GM18498 (cell line): ENCODE measurements around the gene ADAMTSL3.

Experiments used
- ATAC-seq: cut with Tn5 transposase; IDR thresholded peaks from one replicate; pipeline ENCODE4 v1.9.1; 2021; ENCODE audit warnings: mild to moderate bottlenecking, moderate library complexity; ENCODE audit not compliant: unreplicated experiment

ADAMTSL3 gene, protein sequence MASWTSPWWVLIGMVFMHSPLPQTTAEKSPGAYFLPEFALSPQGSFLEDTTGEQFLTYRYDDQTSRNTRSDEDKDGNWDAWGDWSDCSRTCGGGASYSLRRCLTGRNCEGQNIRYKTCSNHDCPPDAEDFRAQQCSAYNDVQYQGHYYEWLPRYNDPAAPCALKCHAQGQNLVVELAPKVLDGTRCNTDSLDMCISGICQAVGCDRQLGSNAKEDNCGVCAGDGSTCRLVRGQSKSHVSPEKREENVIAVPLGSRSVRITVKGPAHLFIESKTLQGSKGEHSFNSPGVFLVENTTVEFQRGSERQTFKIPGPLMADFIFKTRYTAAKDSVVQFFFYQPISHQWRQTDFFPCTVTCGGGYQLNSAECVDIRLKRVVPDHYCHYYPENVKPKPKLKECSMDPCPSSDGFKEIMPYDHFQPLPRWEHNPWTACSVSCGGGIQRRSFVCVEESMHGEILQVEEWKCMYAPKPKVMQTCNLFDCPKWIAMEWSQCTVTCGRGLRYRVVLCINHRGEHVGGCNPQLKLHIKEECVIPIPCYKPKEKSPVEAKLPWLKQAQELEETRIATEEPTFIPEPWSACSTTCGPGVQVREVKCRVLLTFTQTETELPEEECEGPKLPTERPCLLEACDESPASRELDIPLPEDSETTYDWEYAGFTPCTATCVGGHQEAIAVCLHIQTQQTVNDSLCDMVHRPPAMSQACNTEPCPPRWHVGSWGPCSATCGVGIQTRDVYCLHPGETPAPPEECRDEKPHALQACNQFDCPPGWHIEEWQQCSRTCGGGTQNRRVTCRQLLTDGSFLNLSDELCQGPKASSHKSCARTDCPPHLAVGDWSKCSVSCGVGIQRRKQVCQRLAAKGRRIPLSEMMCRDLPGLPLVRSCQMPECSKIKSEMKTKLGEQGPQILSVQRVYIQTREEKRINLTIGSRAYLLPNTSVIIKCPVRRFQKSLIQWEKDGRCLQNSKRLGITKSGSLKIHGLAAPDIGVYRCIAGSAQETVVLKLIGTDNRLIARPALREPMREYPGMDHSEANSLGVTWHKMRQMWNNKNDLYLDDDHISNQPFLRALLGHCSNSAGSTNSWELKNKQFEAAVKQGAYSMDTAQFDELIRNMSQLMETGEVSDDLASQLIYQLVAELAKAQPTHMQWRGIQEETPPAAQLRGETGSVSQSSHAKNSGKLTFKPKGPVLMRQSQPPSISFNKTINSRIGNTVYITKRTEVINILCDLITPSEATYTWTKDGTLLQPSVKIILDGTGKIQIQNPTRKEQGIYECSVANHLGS (N-terminal part only)

DNA sequence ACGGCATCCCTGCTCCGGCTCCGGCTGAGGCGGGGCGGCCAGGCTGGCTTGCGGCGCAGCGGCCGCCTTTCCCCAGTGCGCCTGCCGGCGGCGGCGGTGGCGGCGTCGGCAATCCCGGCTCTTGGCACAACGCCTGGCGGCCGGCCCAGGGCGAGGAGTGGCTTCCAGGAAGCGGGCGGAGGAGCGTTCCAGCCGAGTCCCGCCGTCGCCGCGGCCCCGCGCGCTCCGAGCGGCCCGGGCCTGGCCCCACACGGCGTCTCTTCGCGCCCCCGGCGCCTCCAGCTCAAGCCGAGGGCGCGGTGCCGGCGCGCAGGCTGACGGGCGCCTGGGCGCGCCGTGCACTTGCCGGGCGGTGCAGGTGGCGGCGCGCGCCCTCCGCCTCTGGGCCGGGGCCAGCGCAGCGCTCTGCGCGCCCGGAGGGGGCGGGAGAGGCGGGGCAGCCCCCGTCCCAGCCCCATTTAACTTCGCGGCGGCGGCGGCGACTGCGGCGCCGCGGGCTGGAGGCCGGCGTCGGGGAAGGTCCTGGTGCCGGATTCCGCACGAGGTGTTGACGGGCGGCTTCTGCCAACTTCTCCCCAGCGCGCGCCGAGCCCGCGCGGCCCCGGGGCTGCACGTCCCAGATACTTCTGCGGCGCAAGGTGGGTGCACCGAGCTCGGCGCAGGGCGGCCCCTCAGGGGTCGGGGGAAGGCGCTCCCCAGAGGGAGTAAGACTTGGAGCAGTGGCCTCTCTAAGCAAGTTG is at the start of gene ADAMTSL3:
Gene ADAMTSL3, plus strand, starts transcription at position 485 of the 740 bp plus-strand sequence. CDS start 1,639 bp downstream, outside the sequence.
- ATAC-seq = no peak

GRCh38 chr15:83604549-83604948 is 49.4 kb upstream of the ADAMTSL3 start:
- ATAC-seq = no peak

GRCh38 chr15:83605111-83605945 is 48.6 kb upstream of the ADAMTSL3 start:
- ATAC-seq = no peak

GRCh38 chr15:83610132-83610531 is 43.8 kb upstream of the ADAMTSL3 start:
- ATAC-seq = no peak

GRCh38 chr15:83610901-83611685 is 42.8 kb upstream of the ADAMTSL3 start:
- no peak for ATAC-seq

- no peak for ATAC-seq
These were observed 41.7 kb upstream of the ADAMTSL3 start for GRCh38 chr15:83612226-83612625.

- no peak for ATAC-seq
These were observed 40.9 kb upstream of the ADAMTSL3 start for GRCh38 chr15:83612898-83613635.

DNA sequence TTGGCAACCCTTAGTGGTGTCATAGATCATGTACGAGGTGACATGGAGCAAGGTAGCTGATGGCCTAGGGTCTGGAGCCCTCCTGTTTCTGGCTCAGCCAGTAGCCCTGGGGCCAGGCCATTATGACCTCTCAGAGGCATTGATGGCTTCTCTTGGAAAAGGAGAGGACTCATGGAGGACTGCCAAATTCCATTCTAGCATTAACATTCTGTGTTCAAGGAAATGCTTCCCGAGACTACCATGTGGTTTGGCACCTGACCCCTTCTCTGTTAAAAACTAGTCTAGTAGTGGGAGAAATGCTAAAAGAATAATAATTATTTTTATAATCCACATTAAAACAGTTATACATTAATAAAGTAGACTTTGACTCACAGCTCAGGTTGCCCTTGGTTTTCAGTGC is 40.2 kb upstream of the ADAMTSL3 start:
- ATAC-seq = no peak

DNA sequence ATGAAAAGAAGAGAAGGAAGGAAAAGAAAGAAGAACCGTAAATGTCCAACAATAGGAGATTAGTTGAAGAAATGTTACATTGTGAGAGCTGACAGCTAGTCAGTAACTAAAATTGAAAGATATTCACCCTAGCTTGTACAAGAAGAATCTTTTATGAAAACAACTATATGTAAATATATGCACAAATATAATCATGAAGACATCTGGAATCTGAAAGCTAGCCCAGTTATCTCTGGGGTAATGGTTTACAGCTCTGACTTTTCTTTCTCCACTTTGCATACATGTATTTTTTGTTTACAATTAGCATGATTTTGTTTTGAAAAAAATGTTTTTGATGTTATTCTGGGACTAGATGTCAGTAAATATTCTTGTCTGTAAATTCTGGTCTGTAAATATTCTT is 37.1 kb upstream of the ADAMTSL3 start:
- ATAC-seq = no peak

GRCh38 chr15:83626171-83626802 is 27.6 kb upstream of the ADAMTSL3 start:
- no peak for ATAC-seq

GRCh38 chr15:83631534-83631933 is 22.4 kb upstream of the ADAMTSL3 start:
- ATAC-seq = no peak

DNA sequence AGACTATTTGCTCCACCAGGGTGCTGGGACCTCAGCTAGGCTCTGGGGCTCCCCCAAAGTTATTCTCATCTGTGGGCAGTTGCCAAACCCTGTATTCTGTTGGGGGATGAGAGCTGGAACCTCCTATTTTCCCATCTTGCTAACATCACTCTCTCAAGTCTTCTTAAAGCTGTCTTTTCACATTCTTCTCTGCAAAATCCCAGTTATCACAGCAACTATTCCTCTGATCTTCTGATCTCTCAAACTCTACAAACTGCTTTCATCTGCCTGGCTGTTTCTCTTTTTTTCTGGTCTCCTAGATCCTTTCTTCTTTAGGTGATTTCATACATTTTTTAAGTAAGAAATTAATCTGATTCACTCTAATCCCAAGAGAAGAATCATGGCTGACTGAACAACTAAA is 10.7 kb upstream of the ADAMTSL3 start:
- ATAC-seq = no peak

GRCh38 chr15:83644439-83644838 is 9.5 kb upstream of the ADAMTSL3 start:
- ATAC-seq = no peak

- ATAC-seq = no peak
These were observed 3.1 kb upstream of the ADAMTSL3 start for GRCh38 chr15:83650831-83651230.

DNA sequence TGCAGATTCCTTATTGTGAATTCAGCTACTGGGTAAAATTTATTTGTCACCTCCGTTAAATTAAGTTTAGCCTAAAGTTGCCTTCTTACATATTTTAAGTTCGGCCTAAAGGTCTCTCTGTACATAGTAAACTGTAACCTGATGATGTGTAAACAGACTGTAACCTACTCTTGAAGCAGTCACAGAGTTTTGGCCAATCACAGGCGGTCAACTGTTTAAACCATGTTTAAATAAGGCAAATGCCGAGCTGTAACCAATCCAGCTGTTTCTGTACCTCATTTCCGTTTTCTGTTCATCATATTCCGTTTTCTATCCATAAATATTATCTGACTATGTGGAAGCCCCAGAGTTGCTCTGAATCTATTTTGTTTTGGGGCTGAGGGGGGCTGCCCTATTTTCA is 2.4 kb upstream of the ADAMTSL3 start:
- no peak for ATAC-seq

DNA sequence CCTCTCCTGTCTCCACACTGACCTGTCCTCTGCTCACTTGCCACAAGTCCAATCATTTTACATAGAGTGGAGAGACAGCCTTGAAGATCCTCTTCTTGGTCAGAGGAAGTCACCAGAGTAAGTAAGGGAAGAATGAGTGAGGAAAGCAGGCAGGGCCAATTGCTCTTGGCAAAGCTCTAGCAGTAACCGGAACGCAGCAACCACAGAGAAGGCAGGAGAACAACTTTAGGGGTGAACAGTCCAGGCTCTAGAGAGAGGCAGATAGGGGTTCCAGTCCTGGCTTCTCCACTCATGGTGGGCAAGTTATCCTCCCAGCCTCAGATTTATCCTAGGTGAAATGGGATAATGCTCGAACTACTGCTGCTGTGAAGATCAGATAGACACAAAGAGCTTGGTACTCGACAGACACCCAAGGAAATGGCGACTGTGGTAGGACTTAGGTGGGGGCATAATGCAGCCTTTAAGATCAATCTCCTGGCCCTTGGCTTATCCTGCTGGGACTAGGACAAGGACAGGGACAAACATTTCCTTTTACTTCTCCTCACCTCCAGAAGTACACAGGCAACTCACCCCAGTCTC is 1.2 kb upstream of the ADAMTSL3 start:
- ATAC-seq = no peak

- ATAC-seq = no peak
These were observed 660 bp upstream of the ADAMTSL3 start for GRCh38 chr15:83653288-83653638.
